Duodenal mucosa (tissue), 2 donors: ENCODE measurements around the gene ATP5F1D.
"Not testable (repeated sequence)": the region's sequence is repeated elsewhere in the genome, so short reads cannot be mapped to it uniquely, and the experiment has no call there.

Experiments
- H3K27ac ChIP-seq: one replicate; pipeline ENCODE4 v1.7.0; 2013; ENCODE audit warnings: low read depth, low read length
- H3K27me3 ChIP-seq, 2 donors: one replicate each; pipeline ENCODE4 v1.7.0; 2013; ENCODE audit warnings: low read length in 2 of 2, control low read depth in 1 of 2; ENCODE audit not compliant: insufficient read depth in 2 of 2, control insufficient read depth in 1 of 2
- H3K36me3 ChIP-seq, 2 donors: one replicate each; pipeline ENCODE4 v1.7.0; 2013; ENCODE audit warnings: low read length in 2 of 2, control low read depth in 1 of 2; ENCODE audit not compliant: insufficient read depth in 2 of 2, control insufficient read depth in 1 of 2
- H3K4me1 ChIP-seq, 2 donors: one replicate each; pipeline ENCODE4 v1.7.0; 2013; ENCODE audit warnings: low read length in 2 of 2, control low read depth in 1 of 2; ENCODE audit not compliant: insufficient read depth in 2 of 2, control insufficient read depth in 1 of 2
- H3K4me3 ChIP-seq, 2 donors: one replicate each; pipeline ENCODE4 v1.7.0; 2013; ENCODE audit warnings: low read length in 2 of 2, low read depth in 1 of 2
- H3K9ac ChIP-seq, 2 donors: one replicate each; pipeline ENCODE4 v1.7.0; 2013; ENCODE audit warnings: low read length in 2 of 2, low read depth in 1 of 2
- H3K9me3 ChIP-seq, 2 donors: one replicate each; pipeline ENCODE4 v1.7.0; 2013; ENCODE audit warnings: low read length in 2 of 2, control low read depth in 1 of 2; ENCODE audit not compliant: control insufficient read depth in 1 of 2

ATP5F1D gene

GRCh38 chr19:1241417-1242095 lies at the start of gene ATP5F1D:
TSS of gene ATP5F1D (plus strand) at chr19:1241751. CDS start at chr19:1241851, 100 bp downstream.
- Histone ChIP-seq H3K4me3 (peak within 1 kb of the TSS; percentile 85 to 90), H3K27ac (peak within 1 kb of the TSS; percentile 85), H3K9me3 (no peaks in the 10 kb centered on the region), H3K27me3 (peaks cover 6 to 7% of the 10 kb centered on the region in 2 donors), H3K4me1 (peaks cover 28 to 65% of the 10 kb centered on the region in 2 donors), H3K9ac (peak within 1 kb of the TSS; percentile 75 to 76), H3K36me3 (no peaks in the 10 kb centered on the region)

GRCh38 chr19:1199531-1199930 lies 42.0 kb upstream of the ATP5F1D start:
- no peaks in the 10 kb centered on the region for H3K27me3 ChIP-seq
- H3K9me3 ChIP-seq, result no peaks in the 10 kb centered on the region
- no peak overlapping the region for H3K4me3 ChIP-seq
- peaks cover 14% of the 10 kb centered on the region in 2 donors for H3K4me1 ChIP-seq
- H3K36me3 ChIP-seq, result no peaks in the 10 kb centered on the region
- H3K9ac ChIP-seq, result no peak overlapping the region
- no peak overlapping the region for H3K27ac ChIP-seq

- not testable (repeated sequence) for H3K4me3 ChIP-seq, H3K9me3 ChIP-seq, H3K27ac ChIP-seq, H3K9ac ChIP-seq, H3K27me3 ChIP-seq, H3K36me3 ChIP-seq
- peaks cover 20 to 21% of the 10 kb centered on the region in 2 donors for H3K4me1 ChIP-seq
Observed at GRCh38 chr19:1200614-1201013, 40.9 kb upstream of the ATP5F1D start.

- Histone ChIP-seq H3K27ac (peak within 1 kb of the TSS; percentile 70), H3K27me3 (no peaks in the 10 kb centered on the region), H3K9me3 (no peaks in the 10 kb centered on the region), H3K4me3 (peak within 1 kb of the TSS; percentile 78 to 84), H3K36me3 (peaks cover 0 to 5% of the 10 kb centered on the region in 2 donors), H3K4me1 (peaks cover 30 to 36% of the 10 kb centered on the region in 2 donors), H3K9ac (peak within 1 kb of the TSS; percentile 81)
Observed at GRCh38 chr19:1205114-1206099, 36.1 kb upstream of the ATP5F1D start, which contains the start of gene STK11. TSS of gene STK11 (plus strand) at chr19:1205778. CDS start at chr19:1206914, 1,136 bp downstream.

GRCh38 chr19:1206150-1206863 lies 35.2 kb upstream of the ATP5F1D start:
- H3K36me3 ChIP-seq, result peaks cover 0 to 8% of the 10 kb centered on the region in 2 donors
- H3K4me1 ChIP-seq, result peaks cover 30 to 36% of the 10 kb centered on the region in 2 donors
- H3K27ac ChIP-seq, result peak overlapping the region; percentile 32
- H3K4me3 ChIP-seq, result peak overlapping the region; percentile 75 to 84
- H3K9me3 ChIP-seq, result no peaks in the 10 kb centered on the region
- no peaks in the 10 kb centered on the region for H3K27me3 ChIP-seq
- H3K9ac ChIP-seq, result peak overlapping the region; percentile 81

GRCh38 chr19:1206864-1207450 lies 34.6 kb upstream of the ATP5F1D start:
- Histone ChIP-seq H3K4me3 (peak overlapping the region; percentile 75 to 84), H3K27me3 (no peaks in the 10 kb centered on the region), H3K27ac (peak overlapping the region; percentile 88), H3K4me1 (peaks cover 30 to 39% of the 10 kb centered on the region in 2 donors), H3K9ac (peak overlapping the region; percentile 81), H3K36me3 (peaks cover 2 to 9% of the 10 kb centered on the region in 2 donors), H3K9me3 (no peaks in the 10 kb centered on the region)

GRCh38 chr19:1208830-1209229 lies 32.7 kb upstream of the ATP5F1D start:
- peaks cover 2 to 14% of the 10 kb centered on the region in 2 donors for H3K36me3 ChIP-seq
- not testable (repeated sequence) for H3K9me3 ChIP-seq, H3K27me3 ChIP-seq, H3K4me3 ChIP-seq, H3K27ac ChIP-seq, H3K9ac ChIP-seq
- peaks cover 30 to 39% of the 10 kb centered on the region in 2 donors for H3K4me1 ChIP-seq

GRCh38 chr19:1210227-1210538 lies 31.4 kb upstream of the ATP5F1D start:
- Histone ChIP-seq H3K4me1 (peaks cover 31 to 37% of the 10 kb centered on the region in 2 donors), H3K4me3 (no peak overlapping the region), H3K9ac (no peak overlapping the region), H3K9me3 (no peaks in the 10 kb centered on the region), H3K27me3 (no peaks in the 10 kb centered on the region), H3K36me3 (peaks cover 2 to 14% of the 10 kb centered on the region in 2 donors), H3K27ac (no peak overlapping the region)

GRCh38 chr19:1211494-1212234 lies 29.9 kb upstream of the ATP5F1D start:
- H3K4me1 ChIP-seq, result peaks cover 35 to 36% of the 10 kb centered on the region in 2 donors
- no peak overlapping the region for H3K9ac ChIP-seq
- no peak overlapping the region for H3K27ac ChIP-seq
- H3K36me3 ChIP-seq, result peaks cover 2 to 17% of the 10 kb centered on the region in 2 donors
- H3K4me3 ChIP-seq, result no peak overlapping the region
- no peaks in the 10 kb centered on the region for H3K9me3 ChIP-seq
- no peaks in the 10 kb centered on the region for H3K27me3 ChIP-seq
